HG03469 (cell line): ENCODE results near the gene PLD5.
A peak's percentile ranks its signal among the peaks of the same experiment; 100 is the strongest.
"Not testable (repeated sequence)": the region's sequence is repeated elsewhere in the genome, so short reads cannot be mapped to it uniquely, and the experiment has no call there.

ENCODE experiments used
- ATAC-seq: cut with Tn5 transposase; IDR thresholded peaks from one replicate; pipeline ENCODE4 v1.9.1; 2021; ENCODE audit warnings: mild to moderate bottlenecking, moderate library complexity, moderate number of reproducible peaks; ENCODE audit not compliant: unreplicated experiment

Gene PLD5

GRCh38 chr1:242179767-242180166 is 344.7 kb downstream of the PLD5 start:
- ATAC-seq = peak; percentile 74

GRCh38 chr1:242178924-242179708 is 345.4 kb downstream of the PLD5 start:
- no peak for ATAC-seq

- no peak for ATAC-seq
These were observed 346.1 kb downstream of the PLD5 start for GRCh38 chr1:242178436-242178835.

DNA sequence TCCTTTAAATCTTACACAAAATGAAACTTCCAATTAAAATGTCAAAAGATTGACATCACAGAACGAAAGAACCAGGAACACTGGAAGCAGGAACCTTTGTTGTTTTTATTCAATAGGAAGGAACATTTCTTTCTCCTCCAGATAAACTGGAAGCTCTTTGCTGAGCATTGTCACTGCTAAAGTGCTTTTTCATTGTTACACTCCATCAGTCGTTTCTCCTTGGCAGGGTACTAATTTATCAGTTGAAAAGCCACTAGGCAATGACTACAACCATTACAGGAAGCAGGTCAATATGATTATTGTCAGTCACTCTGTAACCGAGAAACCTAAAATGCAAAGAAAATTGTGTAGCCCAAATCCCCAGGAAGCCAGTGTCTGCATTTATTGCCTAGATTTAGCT is 362.4 kb downstream of the PLD5 start:
- ATAC-seq = no peak

- ATAC-seq = no peak
These were observed 377.2 kb downstream of the PLD5 start for GRCh38 chr1:242147096-242147976.

DNA sequence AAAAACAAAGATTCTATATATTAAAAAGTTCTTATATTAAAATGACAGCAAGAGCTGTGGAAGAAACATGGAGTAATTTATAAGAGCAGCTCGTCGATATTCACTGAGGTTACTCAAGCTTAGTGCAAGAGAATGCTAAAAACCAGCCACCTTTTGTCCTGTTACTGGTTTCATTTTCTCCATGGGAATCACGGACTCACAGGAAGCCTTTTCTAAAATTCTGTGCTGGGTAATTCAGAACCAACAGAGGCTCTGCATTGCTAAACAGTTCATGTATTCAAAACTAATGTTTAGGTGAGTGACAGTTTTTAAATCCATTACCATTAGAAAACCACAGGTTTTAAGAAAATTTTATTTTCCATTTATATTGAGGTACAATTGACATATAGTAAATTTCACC is 377.8 kb downstream of the PLD5 start:
- no peak for ATAC-seq

GRCh38 chr1:242140836-242141235 is 383.7 kb downstream of the PLD5 start:
- ATAC-seq = no peak

DNA sequence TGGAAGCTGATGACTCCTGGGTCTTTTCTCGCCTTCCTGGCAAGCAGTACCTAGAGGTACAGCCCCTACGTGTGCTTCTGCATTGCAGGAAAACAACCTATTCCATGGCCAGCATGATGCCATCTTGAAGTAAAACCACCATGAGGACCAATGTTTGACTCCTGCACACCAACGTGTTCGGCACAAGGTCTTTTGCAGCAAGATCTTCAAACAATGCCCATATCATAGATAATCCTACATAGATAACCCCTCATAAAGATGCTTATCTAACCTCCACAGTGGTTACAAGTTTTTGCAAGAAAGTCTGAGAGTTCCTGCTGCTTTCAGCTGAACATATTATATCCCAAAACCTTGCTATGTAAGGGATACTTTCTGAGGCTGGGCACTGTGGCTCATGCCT is 384.5 kb downstream of the PLD5 start:
- ATAC-seq = no peak

DNA sequence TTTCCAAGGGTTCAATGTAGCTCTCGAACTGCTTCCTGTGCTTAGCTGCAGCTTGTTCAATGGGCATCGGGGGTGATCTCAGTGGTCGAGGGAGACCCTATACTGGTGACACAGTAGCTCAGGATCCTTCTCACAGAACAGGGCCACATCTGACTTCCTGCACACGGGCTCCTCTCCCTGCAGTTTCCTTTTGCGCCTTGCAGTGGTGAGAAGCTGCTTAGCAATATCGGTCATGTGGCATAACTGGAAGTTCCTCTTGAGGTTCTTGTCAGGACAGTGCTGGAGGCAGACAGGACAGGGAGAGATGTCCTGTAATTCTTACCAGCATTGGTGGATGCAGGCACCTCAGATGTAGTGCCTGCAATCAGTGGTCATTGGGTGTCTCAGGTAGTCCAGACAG is 385.1 kb downstream of the PLD5 start:
- ATAC-seq = peak; percentile 73

GRCh38 chr1:242133796-242134195 is 390.7 kb downstream of the PLD5 start:
- ATAC-seq = no peak

- ATAC-seq = no peak
These were observed 391.1 kb downstream of the PLD5 start for GRCh38 chr1:242133351-242133750.

GRCh38 chr1:242132121-242132817 is 392.2 kb downstream of the PLD5 start:
- no peak for ATAC-seq

DNA sequence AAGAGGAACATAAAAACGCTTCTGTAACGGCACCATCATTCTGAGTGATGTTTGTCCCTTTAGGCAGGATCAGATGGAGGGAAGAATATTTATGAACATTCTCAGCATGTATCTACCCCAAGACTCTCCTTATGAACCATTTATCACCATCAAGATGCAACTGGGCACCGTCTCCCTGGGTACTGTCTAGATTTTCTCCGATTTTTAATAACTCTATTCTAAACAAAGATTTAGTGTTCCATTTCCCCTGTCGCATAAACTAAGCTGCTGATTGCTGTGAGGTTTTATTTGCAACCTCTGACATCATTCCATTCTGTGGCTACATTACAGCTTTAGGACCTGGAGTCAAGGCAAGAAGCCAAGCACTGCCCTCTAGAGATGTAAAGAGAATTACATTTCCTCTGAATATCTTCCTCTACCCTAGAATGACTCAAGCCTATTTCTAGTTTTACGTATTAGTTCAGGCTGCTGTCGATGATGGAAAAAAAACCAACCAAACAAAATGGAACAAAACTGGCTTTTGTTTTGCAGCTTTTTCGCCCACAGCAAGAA is 395.5 kb downstream of the PLD5 start:
- peak; percentile 91 for ATAC-seq

GRCh38 chr1:242120432-242120831 is 404.1 kb downstream of the PLD5 start:
- no peak for ATAC-seq

- no peak for ATAC-seq
These were observed 423.6 kb downstream of the PLD5 start for GRCh38 chr1:242100921-242101320.

DNA sequence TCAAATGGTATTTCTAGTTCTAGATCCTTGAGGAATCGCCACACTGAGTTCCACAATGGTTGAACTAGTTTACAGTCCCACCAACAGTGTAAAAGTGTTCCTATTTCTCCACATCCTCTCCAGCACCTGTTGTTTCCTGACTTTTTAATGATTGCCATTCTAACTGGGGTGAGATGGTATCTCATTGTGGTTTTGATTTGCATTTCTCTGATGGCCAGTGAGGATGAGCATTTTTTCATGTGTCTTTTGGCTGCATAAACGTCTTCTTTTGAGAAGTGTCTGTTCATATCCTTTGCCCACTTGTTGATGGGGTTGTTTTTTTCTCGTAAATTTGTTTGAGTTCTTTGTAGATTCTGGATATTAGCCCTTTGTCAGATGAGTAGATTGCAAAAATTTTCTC is 427.2 kb downstream of the PLD5 start:
- not testable (repeated sequence) for ATAC-seq

GRCh38 chr1:242093116-242093515 is 431.4 kb downstream of the PLD5 start:
- ATAC-seq = no peak

DNA sequence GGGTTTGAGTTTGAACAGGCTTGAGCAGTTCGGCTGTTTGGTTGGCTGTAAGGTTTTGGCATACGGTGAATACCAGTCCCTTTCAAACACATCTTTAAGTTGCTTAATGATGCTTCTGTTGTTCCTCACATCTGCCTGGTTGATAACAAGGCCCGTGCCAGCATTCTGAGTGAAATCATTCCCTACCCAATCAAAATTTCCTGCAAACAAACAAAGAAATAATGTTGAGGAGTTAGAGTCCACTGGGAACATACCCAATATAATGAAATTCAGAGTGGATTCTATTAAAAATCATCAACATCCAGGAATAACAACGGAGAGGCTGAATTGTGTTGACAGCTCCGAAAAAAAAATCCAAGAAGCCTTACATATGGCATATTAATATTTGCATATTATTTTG is 434.6 kb downstream of the PLD5 start:
- no peak for ATAC-seq

DNA sequence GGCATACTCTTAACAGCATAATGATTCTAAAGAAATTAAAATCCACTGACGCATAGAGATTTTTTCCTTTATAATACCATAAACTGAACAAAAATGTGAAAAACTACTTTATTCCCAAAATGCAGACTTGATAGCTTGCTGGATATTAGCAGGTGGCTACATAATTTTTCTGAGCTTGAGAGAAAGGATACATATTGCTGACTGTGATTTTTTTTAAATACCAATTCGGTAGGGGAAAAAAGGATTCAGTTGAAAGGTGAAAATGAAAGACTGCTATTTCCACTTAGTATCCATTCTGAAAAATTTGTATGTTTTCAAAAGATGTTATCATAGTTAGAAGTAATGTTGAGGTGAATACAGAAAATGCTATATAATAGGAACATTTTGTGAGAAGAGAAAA is 435.6 kb downstream of the PLD5 start:
- no peak for ATAC-seq

- ATAC-seq = no peak
These were observed 437.8 kb downstream of the PLD5 start for GRCh38 chr1:242086706-242087105.

- ATAC-seq = no peak
These were observed 438.4 kb downstream of the PLD5 start for GRCh38 chr1:242086093-242086492.
